HG03095 (cell line): ENCODE results near the gene ADK.
"Not testable (repeated sequence)": the region's sequence is repeated elsewhere in the genome, so short reads cannot be mapped to it uniquely, and the experiment has no call there.

Experiments used
- ATAC-seq: cut with Tn5 transposase; IDR thresholded peaks from one replicate; pipeline ENCODE4 v1.9.1; 2021; ENCODE audit warnings: moderate library complexity; ENCODE audit not compliant: unreplicated experiment

Gene ADK

DNA sequence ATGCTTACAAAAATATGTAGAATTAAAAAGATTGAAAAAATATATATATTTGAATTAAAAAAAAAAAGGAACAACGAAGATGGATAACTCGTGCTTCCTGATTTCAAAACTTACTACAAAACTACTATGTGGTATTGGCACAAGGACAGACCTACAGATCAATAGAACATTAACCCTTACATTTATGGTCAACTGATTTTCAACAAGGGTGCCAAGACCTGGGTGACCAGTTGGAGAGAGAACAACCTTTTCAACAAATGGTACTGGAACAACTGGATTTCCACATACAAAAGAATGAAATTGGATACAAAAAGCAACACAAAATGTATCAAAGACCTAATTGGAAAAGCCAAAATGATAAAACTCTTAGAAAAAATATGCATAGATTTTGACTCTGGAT is 10.5 kb upstream of the ADK start:
- no peak for ATAC-seq

DNA sequence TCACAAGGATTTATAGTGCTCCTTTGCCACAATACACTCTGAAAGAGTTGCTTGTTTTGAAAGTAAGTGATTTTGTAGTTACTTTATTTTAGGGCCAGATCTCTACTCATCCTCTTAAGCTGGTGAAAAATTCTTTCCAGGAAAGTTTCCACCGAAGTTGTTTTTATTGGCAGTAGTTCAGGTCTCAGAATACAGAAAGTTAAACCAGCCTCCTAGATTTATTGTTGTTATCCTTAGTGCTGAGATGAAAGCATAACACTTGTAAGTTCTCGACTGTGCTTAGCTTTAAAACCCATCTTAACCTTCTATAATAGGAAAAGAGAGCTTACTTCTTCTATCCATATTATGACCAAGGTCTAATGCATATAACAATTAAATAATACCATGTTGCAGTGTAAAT is 5.9 kb upstream of the ADK start:
- ATAC-seq, result no peak

DNA sequence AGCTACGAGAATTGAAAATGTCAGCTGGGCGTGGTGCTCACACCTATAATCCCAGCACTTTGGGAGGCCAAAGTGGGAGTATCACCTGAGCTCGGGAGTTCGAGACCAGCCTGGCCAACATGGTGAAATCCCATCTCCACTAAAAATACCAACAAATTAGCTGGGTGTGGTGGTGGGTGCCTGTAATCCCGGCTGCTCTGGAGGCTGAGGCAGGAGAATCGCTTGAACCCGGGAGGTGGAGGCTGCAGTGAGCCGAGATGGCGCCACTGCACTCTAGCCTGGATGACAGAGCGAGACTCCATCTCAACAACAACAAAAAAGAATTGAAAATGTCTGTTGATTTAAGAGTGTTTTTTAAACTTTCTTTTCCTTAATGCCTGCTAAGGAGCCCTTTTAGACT is 4.0 kb upstream of the ADK start:
- ATAC-seq, result not testable (repeated sequence)

DNA sequence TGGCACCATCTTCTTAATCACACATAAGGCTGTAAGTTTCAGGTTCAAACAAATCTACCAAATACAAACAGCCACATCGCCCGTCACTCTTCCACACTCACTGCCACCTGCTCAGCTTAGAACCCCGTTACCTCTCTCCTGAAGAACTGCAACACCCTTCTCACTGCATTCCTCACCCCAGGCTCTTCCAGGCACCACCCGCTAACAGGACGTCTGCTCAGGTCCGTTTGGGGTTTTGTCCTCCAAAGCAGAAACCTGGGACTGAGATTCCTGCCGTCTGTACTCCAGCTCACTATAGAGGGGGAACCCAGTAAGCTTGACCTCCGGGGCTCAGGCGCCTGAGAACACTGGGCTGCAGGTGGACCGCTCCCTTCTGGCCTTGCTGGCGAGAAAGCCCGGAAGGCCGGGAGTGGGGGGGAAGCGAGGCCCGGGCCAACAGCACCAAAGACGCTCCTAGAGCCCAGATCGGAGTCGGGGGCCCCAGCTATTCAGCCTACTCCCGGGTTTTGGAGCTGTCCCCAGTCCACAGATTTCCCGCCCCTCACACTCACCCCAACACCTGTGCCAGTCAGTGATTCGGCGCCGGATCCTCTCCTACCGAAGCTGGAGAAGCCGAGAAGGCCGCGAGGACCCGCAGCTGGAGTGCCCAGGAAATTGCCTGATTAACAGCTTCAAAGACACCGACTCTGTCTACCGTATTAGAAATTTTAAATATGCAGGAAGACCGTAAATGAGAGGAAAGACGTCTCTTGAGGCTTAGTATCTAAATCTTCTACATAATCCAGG is 624 bp upstream of the ADK start, which contains the start of gene AP3M1:
TSS of gene AP3M1 (minus strand) at position 625 of the 786 bp plus-strand sequence. CDS start 12,449 bp downstream, outside the sequence.
- peak; percentile 38 for ATAC-seq

DNA sequence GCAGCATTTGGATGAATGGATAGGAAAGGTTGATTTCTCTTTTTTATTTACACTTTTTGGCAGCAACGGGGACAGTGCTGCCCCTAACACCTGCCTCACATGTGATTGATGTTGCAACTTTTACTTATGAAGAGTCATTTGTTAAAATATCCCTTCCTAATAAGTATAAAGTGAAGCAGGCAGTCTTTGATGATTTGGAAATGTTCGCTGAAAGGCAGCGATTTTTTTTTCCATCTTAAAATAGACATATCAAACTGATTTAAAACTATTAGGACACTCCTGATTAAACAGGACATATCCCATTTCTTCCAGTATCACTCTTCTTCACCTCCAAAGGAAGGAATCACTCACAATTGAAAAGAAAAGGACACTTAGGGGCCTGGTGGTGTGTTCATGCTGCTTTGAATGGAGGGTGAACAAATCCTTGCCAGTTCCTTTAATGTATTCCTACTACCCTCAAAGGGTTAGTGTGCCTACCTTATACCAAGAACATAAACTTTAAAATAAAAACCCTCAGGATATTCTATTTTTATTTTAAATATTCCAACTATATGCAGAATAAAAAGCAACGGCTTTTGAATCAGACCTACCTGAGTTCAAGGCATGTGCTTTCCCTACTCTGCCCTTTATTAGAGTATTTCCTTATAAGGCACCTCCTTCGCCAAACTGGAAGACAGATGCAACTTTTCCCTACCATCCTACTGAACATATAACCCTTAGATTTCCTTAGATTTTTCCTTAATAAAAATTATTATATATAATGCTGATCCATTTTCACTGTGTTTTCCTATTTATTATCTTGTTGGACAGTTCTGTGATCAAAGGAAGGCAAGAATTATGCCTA is 1.1 kb downstream of the ADK start:
- no peak for ATAC-seq

DNA sequence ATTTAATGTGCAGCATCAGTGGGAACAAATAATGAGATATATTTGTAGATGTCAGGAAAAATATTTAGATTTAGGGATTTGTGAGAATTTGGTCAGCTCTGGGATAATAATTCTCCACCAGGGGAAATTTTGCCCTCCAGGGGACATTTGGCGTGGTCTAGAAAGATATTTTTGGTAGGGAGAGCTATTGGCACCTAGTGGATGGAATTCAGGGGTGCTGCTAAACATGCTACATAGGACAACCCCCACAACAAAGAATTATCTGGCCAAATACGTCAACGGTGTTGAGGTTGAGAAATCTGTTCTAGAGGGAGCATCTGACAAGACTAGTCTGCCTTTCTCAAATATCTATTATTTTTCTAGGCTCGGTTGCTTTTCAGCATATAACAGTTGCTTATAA is 2.1 kb downstream of the ADK start:
- no peak for ATAC-seq

DNA sequence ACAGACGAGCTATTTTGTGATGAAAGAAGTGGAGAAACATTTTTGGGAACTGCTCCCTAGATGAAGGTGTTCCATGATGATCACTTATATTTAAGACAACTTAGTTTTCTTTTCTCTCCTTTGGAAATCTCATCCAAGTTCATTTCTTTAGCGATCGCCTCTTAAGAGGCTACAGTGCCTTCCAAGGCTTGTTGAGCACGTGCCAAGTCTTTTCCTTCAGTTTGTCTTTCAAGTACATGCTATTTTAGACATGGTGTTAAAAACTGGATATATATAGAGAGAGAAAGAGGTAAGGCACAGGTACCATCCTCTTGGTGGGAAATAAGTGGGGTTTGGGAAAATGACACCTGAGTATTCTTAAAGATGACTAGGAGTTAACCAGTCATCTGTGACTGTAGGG is 2.7 kb downstream of the ADK start:
- no peak for ATAC-seq

DNA sequence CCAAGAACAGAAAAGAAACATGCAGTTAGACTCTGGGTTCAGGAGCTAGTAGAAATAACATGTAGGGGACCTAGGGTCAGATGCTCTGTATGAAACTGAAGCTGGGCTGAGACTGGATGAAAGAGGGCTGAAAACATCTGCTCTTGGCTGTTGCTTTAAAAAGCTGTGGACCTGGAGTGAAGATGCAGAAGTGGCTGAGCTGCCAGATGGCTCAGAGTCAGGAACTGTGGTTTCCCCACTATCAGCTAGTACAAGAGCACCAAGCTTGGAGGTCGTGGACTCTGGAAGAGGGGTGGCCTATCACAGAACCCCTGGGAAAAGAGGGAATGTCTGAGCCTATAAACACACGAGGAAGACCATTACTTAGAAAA is 5.9 kb downstream of the ADK start:
- ATAC-seq, result peak; percentile 55

DNA sequence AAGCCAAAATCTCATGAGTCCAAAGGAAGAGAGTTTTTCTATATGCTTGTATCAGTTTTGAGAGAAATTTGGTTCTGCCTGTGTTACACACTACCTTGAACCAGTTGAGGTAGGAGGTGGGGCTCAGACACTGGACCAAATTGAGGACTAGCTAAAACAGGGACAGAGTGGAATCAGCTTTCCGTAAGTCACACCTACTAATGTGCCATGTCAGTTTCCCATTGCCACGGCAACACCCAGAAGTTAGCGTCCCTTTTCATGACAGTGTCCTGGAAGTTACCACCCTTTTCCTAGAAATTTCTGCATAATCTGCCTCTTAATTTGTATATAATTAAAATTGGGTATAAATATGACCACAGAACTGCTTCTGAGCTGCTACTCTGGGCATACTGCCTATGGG is 9.0 kb downstream of the ADK start:
- no peak for ATAC-seq

DNA sequence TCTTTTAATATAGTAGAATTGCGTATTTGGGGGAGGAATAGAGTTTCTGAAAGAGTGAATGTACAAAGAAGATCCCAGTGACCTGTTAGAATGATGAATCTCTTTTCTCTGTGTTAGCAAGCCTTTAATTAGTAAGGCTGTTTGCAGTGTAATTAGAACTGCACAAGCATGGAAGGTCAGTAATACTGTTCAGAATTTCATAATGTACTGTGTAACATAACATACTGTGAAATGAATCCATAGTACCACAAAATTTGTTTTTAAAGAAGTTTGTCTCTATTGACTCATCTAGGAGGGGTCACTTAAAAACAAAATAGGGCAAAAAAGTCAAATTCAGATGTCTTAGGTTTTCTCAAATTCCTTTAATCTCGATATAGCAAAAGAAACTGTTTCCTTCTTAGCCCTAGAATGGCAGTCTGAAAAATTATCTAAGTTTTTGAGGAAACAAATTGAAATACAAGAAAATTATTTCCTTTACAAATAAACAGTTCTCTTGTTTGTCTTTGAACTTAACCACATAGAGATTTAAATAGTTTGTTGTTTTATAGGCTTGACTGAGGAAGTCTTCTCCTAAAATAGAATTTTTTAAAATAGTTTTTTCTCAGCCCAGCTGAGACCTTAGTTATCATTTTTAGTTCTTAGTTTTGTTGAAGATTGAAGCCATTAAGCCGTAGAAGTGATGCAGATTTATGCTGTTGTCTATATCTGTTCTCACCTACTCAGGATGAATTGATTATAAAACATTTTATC is 12.5 kb downstream of the ADK start:
- no peak for ATAC-seq

DNA sequence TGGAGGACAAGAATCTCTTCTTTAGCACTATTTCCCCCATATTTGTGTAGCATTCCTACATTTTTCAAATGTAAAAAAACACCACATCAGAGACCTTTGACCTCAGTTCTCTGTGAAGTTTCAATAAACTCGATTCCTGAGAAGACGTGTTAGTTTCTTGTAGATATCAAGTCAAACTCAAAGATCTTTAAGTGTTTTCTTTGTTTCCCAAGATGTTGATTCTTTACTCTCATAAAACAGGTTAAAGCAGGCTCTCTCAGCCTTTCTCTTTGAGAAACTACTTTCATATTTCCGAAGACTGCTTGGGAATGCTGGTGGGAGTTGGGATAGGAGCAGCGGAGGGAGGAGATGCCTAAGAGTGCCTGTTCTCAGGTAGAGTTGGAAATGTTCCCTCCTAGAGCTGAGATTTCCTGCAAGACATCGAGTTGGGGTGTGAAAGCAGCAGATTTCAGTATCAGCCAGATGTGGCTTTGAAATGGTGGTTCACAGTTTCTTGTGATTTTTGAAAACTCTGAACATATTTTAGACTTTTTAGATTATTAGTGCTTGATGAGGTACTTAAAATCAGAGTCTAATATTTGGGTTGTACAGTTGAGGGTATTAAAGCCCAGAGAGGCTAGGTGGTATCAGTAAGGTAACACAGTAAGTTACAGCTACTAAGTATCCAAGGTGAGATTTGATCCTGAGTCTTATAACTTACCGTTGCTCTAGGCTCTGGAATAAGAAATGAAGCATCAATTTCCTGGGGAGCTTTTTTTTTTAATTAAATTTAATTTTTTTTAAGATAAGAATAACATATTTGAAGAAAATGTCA is 13.9 kb downstream of the ADK start:
- ATAC-seq, result no peak

DNA sequence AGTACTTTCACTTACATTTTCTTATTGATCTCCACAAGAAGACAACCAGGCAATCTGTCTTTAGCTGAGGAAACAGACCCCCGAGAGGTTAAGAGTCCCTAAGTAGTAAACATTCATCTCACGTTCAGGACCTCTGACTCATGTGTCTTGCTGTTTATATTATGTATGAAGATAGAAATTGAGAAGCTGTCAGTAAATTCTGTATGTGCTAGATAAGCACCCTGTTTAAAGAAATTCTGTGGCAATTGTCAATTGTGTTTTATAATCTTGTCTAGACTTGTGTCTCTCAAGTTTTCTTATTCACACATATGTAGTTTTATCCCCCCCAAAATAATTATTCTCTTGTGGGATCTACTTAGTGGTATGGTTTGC is 14.5 kb downstream of the ADK start:
- no peak for ATAC-seq

DNA sequence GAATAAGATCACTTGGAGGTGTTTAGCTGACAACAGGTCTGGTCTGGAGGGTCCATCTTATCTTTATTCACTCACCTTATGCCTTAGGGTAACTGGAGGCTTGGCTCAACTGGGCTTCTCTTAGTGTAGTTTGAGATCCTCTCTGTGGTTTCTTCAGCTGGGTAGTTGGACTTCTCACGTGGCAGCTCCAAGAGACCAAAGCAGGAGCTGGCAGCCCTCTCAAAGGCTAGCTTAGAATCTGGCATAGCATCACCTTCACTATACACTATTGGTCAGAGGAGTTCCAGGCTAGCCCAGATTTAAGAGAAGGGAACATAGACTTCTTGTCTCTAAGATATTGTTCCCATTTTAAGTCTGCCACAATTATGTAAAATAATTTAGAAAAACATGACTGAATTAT is 16.4 kb downstream of the ADK start:
- ATAC-seq, result no peak

DNA sequence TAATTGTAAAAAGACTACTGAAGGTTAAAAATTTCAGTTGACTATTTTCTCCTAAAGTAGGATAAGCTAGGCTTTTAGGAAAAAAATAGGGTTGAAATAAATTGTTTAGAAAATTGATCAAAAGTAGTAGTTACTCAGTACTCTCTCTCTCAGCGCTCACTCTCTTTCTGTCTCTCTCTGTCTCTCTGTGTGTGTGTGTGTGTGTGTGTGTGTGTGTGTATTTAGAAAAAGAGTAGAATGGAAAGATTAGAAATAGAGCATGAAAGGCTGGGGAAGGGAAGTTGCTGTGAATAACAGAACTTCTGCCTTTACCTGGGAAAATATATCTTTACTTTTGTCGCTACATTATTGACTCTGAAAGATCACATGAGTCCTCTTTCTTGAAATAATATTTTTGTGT is 20.6 kb downstream of the ADK start:
- ATAC-seq, result no peak

DNA sequence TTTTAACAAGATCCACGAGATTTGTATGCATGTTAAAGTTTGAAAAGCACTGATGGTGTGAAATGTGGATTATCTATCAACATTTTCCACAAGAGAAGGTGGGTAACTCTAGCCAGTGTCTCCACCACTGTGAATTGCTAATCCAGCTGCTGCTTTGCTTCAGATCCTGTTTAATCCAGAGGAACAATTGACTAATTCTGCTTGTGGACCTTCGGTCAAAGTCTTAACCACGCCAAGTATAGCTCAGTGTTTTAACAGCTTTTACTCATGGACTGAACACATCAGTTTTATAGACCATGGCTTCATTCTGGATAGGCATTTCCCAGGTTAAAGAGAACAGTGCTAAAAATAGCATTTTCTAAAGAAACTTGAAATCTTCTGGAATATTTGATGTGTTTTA is 23.5 kb downstream of the ADK start:
- ATAC-seq, result no peak

DNA sequence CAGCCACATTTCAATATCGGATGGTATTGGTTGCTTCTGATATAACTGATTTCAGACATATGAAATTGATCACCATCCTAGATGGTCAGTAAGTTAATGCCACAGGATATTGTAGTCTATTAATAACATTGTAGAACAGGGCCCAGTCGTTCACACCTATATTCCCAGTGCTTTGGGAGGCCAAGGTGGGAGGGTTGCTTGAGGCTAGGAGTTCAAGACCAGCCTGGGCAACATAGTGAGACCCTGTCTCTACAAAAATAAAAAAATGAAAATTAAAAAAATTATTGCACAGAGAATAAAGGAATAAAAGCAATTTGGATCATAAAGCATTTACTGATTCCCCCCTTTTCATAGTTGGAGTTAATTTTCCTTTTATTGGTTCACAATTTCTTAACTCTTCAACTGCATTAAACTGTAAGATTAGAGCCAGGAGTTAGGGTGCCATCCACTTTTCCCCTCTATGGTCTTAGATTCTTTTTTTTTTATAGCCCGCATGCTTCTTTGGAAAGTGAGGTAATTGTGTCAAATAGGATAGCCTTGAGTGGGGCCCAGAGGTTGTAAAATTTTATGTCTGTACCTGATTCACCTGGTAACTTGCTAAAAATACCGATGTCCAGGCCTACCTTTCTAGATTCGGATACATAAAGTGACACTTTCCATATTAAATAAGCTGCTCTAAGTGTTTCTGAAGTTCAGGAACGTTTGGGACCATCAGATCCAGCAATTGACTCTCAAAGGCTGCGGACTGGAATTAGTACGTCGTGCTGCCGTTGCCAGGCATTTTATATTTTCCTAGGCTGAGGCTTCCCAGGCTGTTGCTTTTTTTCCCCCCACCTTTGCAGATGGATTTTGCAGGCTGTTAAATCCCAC is 24.7 kb downstream of the ADK start:
- ATAC-seq, result no peak

DNA sequence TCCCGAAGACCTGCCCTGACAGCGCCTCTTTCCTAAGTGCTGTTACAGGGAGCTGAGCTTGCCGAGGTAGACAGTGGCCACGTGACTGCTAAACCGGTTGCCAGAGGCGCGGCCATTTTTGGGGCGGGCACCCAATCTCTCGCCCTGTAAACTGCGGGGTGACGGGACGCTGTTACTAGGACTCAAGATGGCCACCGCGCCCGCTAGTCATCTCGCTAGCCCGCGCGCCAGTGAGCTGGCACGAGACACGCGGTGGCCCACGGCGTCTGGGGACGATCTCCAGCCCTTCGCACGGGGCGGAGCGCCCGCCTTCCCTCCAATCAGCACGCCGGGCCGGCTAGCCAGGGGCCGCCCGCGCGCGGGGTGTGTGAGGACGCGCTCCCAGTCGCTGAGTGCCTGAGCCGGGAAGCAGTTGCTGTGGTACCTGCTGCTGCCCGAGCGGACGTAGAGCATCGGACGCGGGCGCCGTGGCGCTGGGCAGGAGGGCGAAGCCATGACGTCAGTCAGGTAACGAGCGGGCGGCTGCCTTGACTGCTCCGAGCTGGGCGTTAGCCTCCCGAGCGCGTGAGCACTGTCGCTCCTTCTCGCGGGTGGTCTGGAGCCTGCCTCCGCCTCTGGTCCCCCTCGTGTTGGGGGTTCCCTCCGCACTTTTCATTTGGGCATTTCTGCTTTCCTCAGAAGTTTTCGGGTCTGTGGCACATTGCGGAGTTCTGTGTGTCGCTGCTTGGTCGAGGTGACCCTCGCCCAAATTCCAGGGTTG is 25.5 kb downstream of the ADK start:
- ATAC-seq, result peak; percentile 78

DNA sequence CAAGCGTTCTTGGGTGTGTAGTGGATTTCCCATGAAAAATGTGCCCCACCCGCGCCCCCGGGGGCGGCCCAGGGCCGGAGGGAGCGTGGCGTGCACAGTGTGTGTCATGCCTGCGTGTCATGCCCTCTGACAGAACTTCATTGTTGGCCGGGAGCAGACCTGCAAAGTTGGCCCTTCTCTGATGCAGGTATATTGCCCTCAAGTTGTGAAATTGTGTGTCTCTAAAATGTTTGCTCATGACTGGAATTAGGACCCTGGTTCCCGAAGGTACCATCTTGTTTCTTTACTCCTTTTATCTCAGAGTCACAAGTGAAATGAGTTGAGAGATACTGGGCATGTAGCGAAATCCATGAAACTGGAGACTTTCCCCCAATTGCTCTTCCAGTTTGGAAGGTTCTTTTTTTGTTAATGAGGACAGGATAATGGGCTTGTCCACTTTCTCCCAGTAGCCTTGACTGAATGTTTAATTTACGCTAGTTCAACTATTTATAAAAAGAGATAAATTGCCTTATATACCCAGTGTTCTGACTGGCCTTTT is 26.2 kb downstream of the ADK start:
- no peak for ATAC-seq
